KOPT-K1 (cell line): ENCODE measurements around the gene SLC9A9.

Source experiments
- H3K27ac ChIP-seq: fragments of 200-600 bp; sonication (generic); 2 replicates; pipeline ENCODE4 v1.5.1; 2016; ENCODE audit warnings: antibody characterized with exemption, mild to moderate bottlenecking, low read depth, low read length; ENCODE audit not compliant: poor library complexity, severe bottlenecking
- H3K36me3 ChIP-seq: fragments of 200-600 bp; sonication (generic); 2 replicates; pipeline ENCODE4 v1.5.1; 2017; ENCODE audit warnings: antibody characterized with exemption, mild to moderate bottlenecking, low read length, moderate library complexity; ENCODE audit not compliant: insufficient read depth
- H3K9me3 ChIP-seq: fragments of 200-600 bp; sonication (generic); 2 replicates; pipeline ENCODE4 v1.5.1; 2017; ENCODE audit warnings: antibody characterized with exemption, low read length, mild to moderate bottlenecking; ENCODE audit not compliant: insufficient read depth, poor library complexity, severe bottlenecking

SLC9A9 gene

GRCh38 chr3:143483214-143483613, 365.1 kb downstream of the SLC9A9 start:
- Histone ChIP-seq H3K9me3 (no peaks in the 10 kb centered on the region), H3K27ac (no peak overlapping the region), H3K36me3 (no peaks in the 10 kb centered on the region)

- H3K27ac ChIP-seq: no peak overlapping the region
- H3K36me3 ChIP-seq: no peaks in the 10 kb centered on the region
- H3K9me3 ChIP-seq: no peaks in the 10 kb centered on the region
These were observed 365.9 kb downstream of the SLC9A9 start for GRCh38 chr3:143482106-143483088.

GRCh38 chr3:143480344-143480743, 367.9 kb downstream of the SLC9A9 start:
- Histone ChIP-seq H3K9me3 (no peaks in the 10 kb centered on the region), H3K36me3 (no peaks in the 10 kb centered on the region), H3K27ac (no peak overlapping the region)

GRCh38 chr3:143479727-143480126, 368.5 kb downstream of the SLC9A9 start:
- Histone ChIP-seq H3K9me3 (no peaks in the 10 kb centered on the region), H3K36me3 (no peaks in the 10 kb centered on the region), H3K27ac (no peak overlapping the region)

- no peaks in the 10 kb centered on the region for H3K9me3 ChIP-seq
- no peak overlapping the region for H3K27ac ChIP-seq
- no peaks in the 10 kb centered on the region for H3K36me3 ChIP-seq
These were observed 370.1 kb downstream of the SLC9A9 start for GRCh38 chr3:143478115-143478693.

GRCh38 chr3:143476965-143477640, 371.2 kb downstream of the SLC9A9 start:
- H3K36me3 ChIP-seq: no peaks in the 10 kb centered on the region
- H3K9me3 ChIP-seq: no peaks in the 10 kb centered on the region
- H3K27ac ChIP-seq: no peak overlapping the region

- Histone ChIP-seq H3K9me3 (no peaks in the 10 kb centered on the region), H3K27ac (no peak overlapping the region), H3K36me3 (no peaks in the 10 kb centered on the region)
These were observed 372.3 kb downstream of the SLC9A9 start for GRCh38 chr3:143475981-143476380.

- Histone ChIP-seq H3K36me3 (no peaks in the 10 kb centered on the region), H3K27ac (no peak overlapping the region), H3K9me3 (no peaks in the 10 kb centered on the region)
These were observed 375.3 kb downstream of the SLC9A9 start for GRCh38 chr3:143472731-143473523.

- Histone ChIP-seq H3K27ac (no peak overlapping the region), H3K9me3 (no peaks in the 10 kb centered on the region), H3K36me3 (no peaks in the 10 kb centered on the region)
These were observed 376.6 kb downstream of the SLC9A9 start for GRCh38 chr3:143471705-143472104.

- H3K27ac ChIP-seq: no peak overlapping the region
- H3K36me3 ChIP-seq: no peaks in the 10 kb centered on the region
- no peaks in the 10 kb centered on the region for H3K9me3 ChIP-seq
These were observed 379.1 kb downstream of the SLC9A9 start for GRCh38 chr3:143469159-143469558.

- H3K9me3 ChIP-seq: no peaks in the 10 kb centered on the region
- H3K27ac ChIP-seq: no peak overlapping the region
These were observed 382.6 kb downstream of the SLC9A9 start for GRCh38 chr3:143465666-143466065.

GRCh38 chr3:143464850-143465249, 383.4 kb downstream of the SLC9A9 start:
- Histone ChIP-seq H3K27ac (no peak overlapping the region), H3K36me3 (no peaks in the 10 kb centered on the region), H3K9me3 (no peaks in the 10 kb centered on the region)

More at GRCh38 chr3:143465666-143466065, 382.6 kb downstream of the SLC9A9 start:
- no peaks in the 10 kb centered on the region for H3K36me3 ChIP-seq

GRCh38 chr3:143455480-143455879, 392.8 kb downstream of the SLC9A9 start:
- Histone ChIP-seq H3K36me3 (no peaks in the 10 kb centered on the region), H3K27ac (no peak overlapping the region), H3K9me3 (peaks cover 12% of the 10 kb centered on the region)

- Histone ChIP-seq H3K27ac (no peak overlapping the region), H3K36me3 (no peaks in the 10 kb centered on the region), H3K9me3 (peaks cover 7% of the 10 kb centered on the region)
These were observed 397.6 kb downstream of the SLC9A9 start for GRCh38 chr3:143450632-143451031.
